ENCODE measurements around the gene PDLIM1. TPM values are rescaled to one million over a fixed set of nuclear protein-coding genes. Genes with fewer than 3 reads are reported as not detected.

Gene PDLIM1
- polyA plus RNA-seq, 3 donors, result 1.9 to 5.2 (median 4.8) TPM

GRCh38 chr10:95262763-95263518 is 27.9 kb downstream of the PDLIM1 start:
- Mint-ChIP-seq H3K9me3 (peaks cover 0 to 2% (median 0%) of the 10 kb centered on the region in 7 donors), H3K27me3 (ENCODE audit: low read depth in 3 of 3) (peaks cover 0 to 1% (median 0%) of the 10 kb centered on the region in 3 donors), H3K27ac (peak overlapping the region in 1 of 7 donors; percentile 4), H3K4me3 (no peak overlapping the region), H3K36me3 (no peaks in the 10 kb centered on the region), H3K4me1 (peaks cover 9% of the 10 kb centered on the region)
- Histone ChIP-seq H3K27me3 (ENCODE audit: control insufficient read depth in 2 of 2, insufficient read depth in 2 of 2, low read length in 2 of 2) (no peaks in the 10 kb centered on the region), H2AFZ (ENCODE audit: insufficient read depth, low read depth, low read length, poor library complexity, severe bottlenecking) (no peak overlapping the region), H3K79me2 (ENCODE audit: insufficient read depth, low read length) (no peaks in the 10 kb centered on the region), H4K20me1 (ENCODE audit: insufficient read depth, low read length) (no peaks in the 10 kb centered on the region), H3K36me3 (replicated peaks in 1 of 2; ENCODE audit: control insufficient read depth in 1 of 2, insufficient read depth in 2 of 2, low read length in 2 of 2) (no peaks in the 10 kb centered on the region), H3K9ac (ENCODE audit: insufficient read depth, low read length, poor library complexity, severe bottlenecking) (no peak overlapping the region), H3K4me3 (replicated peaks in 1 of 3; ENCODE audit: low read depth in 2 of 3, low read length in 3 of 3) (no peak overlapping the region), H3K9me3 (replicated peaks in 1 of 2; ENCODE audit: control insufficient read depth in 1 of 2, insufficient read depth in 1 of 2, low read length in 2 of 2) (no peaks in the 10 kb centered on the region), H3K4me1 (ENCODE audit: control insufficient read depth in 1 of 2, insufficient read depth in 2 of 2, low read length in 2 of 2) (peaks cover 0 to 5% of the 10 kb centered on the region in 2 donors), H3K4me2 (replicated peaks; ENCODE audit: extremely low read depth, low read length, poor library complexity, severe bottlenecking) (no peak overlapping the region), H3K27ac (ENCODE audit: low read depth in 1 of 2, low read length in 2 of 2) (no peak overlapping the region)
- TF ChIP-seq CTCF (IDR thresholded peaks at IDR 0.05), result no peak
- intact Hi-C loops (cut with micrococcal nuclease), result no loop called here
- DNase-seq, result no peak
- WGBS (ENCODE audit: insufficient coverage), result 50% methylated on average over 2 of the region's 5 CpGs

- H3K4me2 ChIP-seq (replicated peaks; ENCODE audit: extremely low read depth, low read length, poor library complexity, severe bottlenecking), result no peak overlapping the region
- no peak overlapping the region for H3K4me3 Mint-ChIP-seq
- peaks cover 0 to 1% (median 0%) of the 10 kb centered on the region in 3 donors for H3K27me3 Mint-ChIP-seq (ENCODE audit: low read depth in 3 of 3)
- H3K36me3 ChIP-seq (replicated peaks in 1 of 2; ENCODE audit: control insufficient read depth in 1 of 2, insufficient read depth in 2 of 2, low read length in 2 of 2), result no peaks in the 10 kb centered on the region
- peak overlapping the region in 1 of 7 donors; percentile 25 for H3K27ac Mint-ChIP-seq
- H3K9me3 Mint-ChIP-seq, result peaks cover 0 to 3% (median 0%) of the 10 kb centered on the region in 7 donors
- peaks cover 0 to 5% of the 10 kb centered on the region in 2 donors for H3K4me1 ChIP-seq (ENCODE audit: control insufficient read depth in 1 of 2, insufficient read depth in 2 of 2, low read length in 2 of 2)
- TF ChIP-seq CTCF (IDR thresholded peaks at IDR 0.05), result no peak
- H3K27ac ChIP-seq (ENCODE audit: low read depth in 1 of 2, low read length in 2 of 2), result no peak overlapping the region
- no peak overlapping the region for H2AFZ ChIP-seq (ENCODE audit: insufficient read depth, low read depth, low read length, poor library complexity, severe bottlenecking)
- no peak for DNase-seq
- WGBS (ENCODE audit: insufficient coverage), result 94% methylated on average over 3 of the region's 3 CpGs
- H3K36me3 Mint-ChIP-seq, result no peaks in the 10 kb centered on the region
- H4K20me1 ChIP-seq (ENCODE audit: insufficient read depth, low read length), result no peaks in the 10 kb centered on the region
- no peaks in the 10 kb centered on the region for H3K27me3 ChIP-seq (ENCODE audit: control insufficient read depth in 2 of 2, insufficient read depth in 2 of 2, low read length in 2 of 2)
- H3K4me1 Mint-ChIP-seq, result peaks cover 8% of the 10 kb centered on the region
- no peaks in the 10 kb centered on the region for H3K9me3 ChIP-seq (replicated peaks in 1 of 2; ENCODE audit: control insufficient read depth in 1 of 2, insufficient read depth in 1 of 2, low read length in 2 of 2)
- H3K9ac ChIP-seq (ENCODE audit: insufficient read depth, low read length, poor library complexity, severe bottlenecking), result no peak overlapping the region
- no peak overlapping the region for H3K4me3 ChIP-seq (replicated peaks in 1 of 3; ENCODE audit: low read depth in 2 of 3, low read length in 3 of 3)
- H3K79me2 ChIP-seq (ENCODE audit: insufficient read depth, low read length), result no peaks in the 10 kb centered on the region
- intact Hi-C loops (cut with micrococcal nuclease), result no loop called here
Observed at GRCh38 chr10:95261926-95262325, 28.9 kb downstream of the PDLIM1 start.

Data from CD14-positive monocyte (primary cell).